Hematopoietic multipotent progenitor cell treated with erythropoietin and hydrocortisone succinate and interleukin-3 and kit ligand, for 17 days (in vitro differentiated cells): Measurements from ENCODE around the gene SCEL.

Experiments used
- DNase-seq: peaks from one replicate; pipeline ENCODE4 v3.0.0-alpha.2; 2015; ENCODE audit warnings: low spot score

Gene SCEL

GRCh38 chr13:77521595-77522367 lies 13.7 kb upstream of the SCEL start:
- no peak for DNase-seq

GRCh38 chr13:77522444-77522843 lies 13.1 kb upstream of the SCEL start:
- DNase-seq = no peak

GRCh38 chr13:77523386-77523785 lies 12.1 kb upstream of the SCEL start:
- DNase-seq = no peak

- DNase-seq = no peak
These were observed 11.4 kb upstream of the SCEL start for GRCh38 chr13:77523834-77524728.

GRCh38 chr13:77528414-77528813 lies 7.1 kb upstream of the SCEL start:
- DNase-seq = no peak

- no peak for DNase-seq
These were observed 6.5 kb upstream of the SCEL start for GRCh38 chr13:77528834-77529500.

GRCh38 chr13:77529501-77529840 lies 6.0 kb upstream of the SCEL start:
- DNase-seq = no peak

- DNase-seq = no peak
These were observed 4.6 kb upstream of the SCEL start for GRCh38 chr13:77530875-77531274.

GRCh38 chr13:77532983-77533382 lies 2.5 kb upstream of the SCEL start:
- no peak for DNase-seq

- DNase-seq = no peak
These were observed 1.4 kb upstream of the SCEL start for GRCh38 chr13:77533875-77534788.

GRCh38 chr13:77536358-77536757 lies 852 bp downstream of the SCEL start:
- DNase-seq = no peak

- no peak for DNase-seq
These were observed 1.9 kb downstream of the SCEL start for GRCh38 chr13:77537289-77537919.

GRCh38 chr13:77543711-77544110 lies 8.2 kb downstream of the SCEL start:
- no peak for DNase-seq

- no peak for DNase-seq
These were observed 8.8 kb downstream of the SCEL start for GRCh38 chr13:77544355-77544754.

- no peak for DNase-seq
These were observed 9.3 kb downstream of the SCEL start for GRCh38 chr13:77544758-77545338.

GRCh38 chr13:77545626-77546412 lies 10.3 kb downstream of the SCEL start:
- no peak for DNase-seq

- no peak for DNase-seq
These were observed 12.6 kb downstream of the SCEL start for GRCh38 chr13:77548095-77548494.

- no peak for DNase-seq
These were observed 13.1 kb downstream of the SCEL start for GRCh38 chr13:77548594-77548993.

- DNase-seq = no peak
These were observed 18.6 kb downstream of the SCEL start for GRCh38 chr13:77554069-77554468.

GRCh38 chr13:77555246-77555645 lies 19.7 kb downstream of the SCEL start:
- no peak for DNase-seq
